Neutrophil (primary cell): Measurements from ENCODE around the gene DCDC2.
"Not testable (repeated sequence)": the region's sequence is repeated elsewhere in the genome, so short reads cannot be mapped to it uniquely, and the experiment has no call there.

Experiments used
- H3K27ac ChIP-seq: fragments of 200-600 bp; sonication (generic); 2 replicates; pipeline ENCODE4 v1.5.1; 2016; ENCODE audit warnings: mild to moderate bottlenecking, moderate library complexity
- H3K27me3 ChIP-seq: fragments of 200-600 bp; sonication (generic); 2 replicates; pipeline ENCODE4 v1.6.0; 2016; ENCODE audit warnings: mild to moderate bottlenecking
- H3K36me3 ChIP-seq: fragments of 200-600 bp; sonication (generic); 2 replicates; pipeline ENCODE4 v1.5.1; 2017
- H3K4me1 ChIP-seq, 2 experiments: fragments of 200-600 bp in 1 of 2; sonication (generic) in 1 of 2; 1 replicate in 1 of 2; 2 replicates in 1 of 2; pipeline versions ENCODE4 v1.5.1 to v1.6.1; 2013 to 2016; ENCODE audit warnings: low read depth in 1 of 2, low read length in 1 of 2, mild to moderate bottlenecking in 1 of 2, moderate library complexity in 1 of 2; ENCODE audit not compliant: control insufficient read depth in 1 of 2, insufficient read depth in 1 of 2
- H3K4me3 ChIP-seq, 2 experiments: fragments of 200-600 bp in 1 of 2; sonication (generic) in 1 of 2; 1 replicate in 1 of 2; 2 replicates in 1 of 2; pipeline ENCODE4 v1.5.1; 2013 to 2016; ENCODE audit warnings: low read depth in 1 of 2, low read length in 1 of 2, mild to moderate bottlenecking in 1 of 2, moderate library complexity in 1 of 2
- H3K9me3 ChIP-seq: fragments of 200-600 bp; sonication (generic); 2 replicates; pipeline ENCODE4 v1.5.1; 2016
- TF ChIP-seq, protein P1 (sequence below): fragments of 200-600 bp; sonication (generic); IDR thresholded peaks from 2 replicates; pipeline ENCODE4 v1.5.1; 2016; ENCODE audit warnings: antibody characterized with exemption

Gene DCDC2

DNA sequence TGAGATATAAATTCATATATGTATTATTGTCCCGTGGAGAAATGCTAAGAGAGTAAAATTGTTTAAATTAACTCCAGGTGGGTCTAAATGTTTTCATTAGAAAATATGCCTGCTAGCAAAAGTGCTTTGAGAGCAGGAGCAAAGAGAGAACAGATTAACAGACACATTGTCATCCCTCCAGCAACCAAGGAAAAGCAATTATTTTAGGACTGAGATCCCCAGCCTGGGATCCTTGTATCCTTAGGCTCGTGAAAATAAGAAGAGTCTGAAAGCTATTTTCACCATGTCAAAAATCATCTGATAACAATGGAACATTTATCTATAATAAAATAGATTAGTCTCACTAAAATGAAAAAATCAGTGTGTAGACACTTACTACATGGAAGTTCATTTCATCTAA is 33.3 kb upstream of the DCDC2 start:
- H3K36me3 ChIP-seq = no peaks in the 10 kb centered on the region
- TF ChIP-seq, protein P1, sequence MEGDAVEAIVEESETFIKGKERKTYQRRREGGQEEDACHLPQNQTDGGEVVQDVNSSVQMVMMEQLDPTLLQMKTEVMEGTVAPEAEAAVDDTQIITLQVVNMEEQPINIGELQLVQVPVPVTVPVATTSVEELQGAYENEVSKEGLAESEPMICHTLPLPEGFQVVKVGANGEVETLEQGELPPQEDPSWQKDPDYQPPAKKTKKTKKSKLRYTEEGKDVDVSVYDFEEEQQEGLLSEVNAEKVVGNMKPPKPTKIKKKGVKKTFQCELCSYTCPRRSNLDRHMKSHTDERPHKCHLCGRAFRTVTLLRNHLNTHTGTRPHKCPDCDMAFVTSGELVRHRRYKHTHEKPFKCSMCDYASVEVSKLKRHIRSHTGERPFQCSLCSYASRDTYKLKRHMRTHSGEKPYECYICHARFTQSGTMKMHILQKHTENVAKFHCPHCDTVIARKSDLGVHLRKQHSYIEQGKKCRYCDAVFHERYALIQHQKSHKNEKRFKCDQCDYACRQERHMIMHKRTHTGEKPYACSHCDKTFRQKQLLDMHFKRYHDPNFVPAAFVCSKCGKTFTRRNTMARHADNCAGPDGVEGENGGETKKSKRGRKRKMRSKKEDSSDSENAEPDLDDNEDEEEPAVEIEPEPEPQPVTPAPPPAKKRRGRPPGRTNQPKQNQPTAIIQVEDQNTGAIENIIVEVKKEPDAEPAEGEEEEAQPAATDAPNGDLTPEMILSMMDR = no peak
- H3K4me3 ChIP-seq = no peak overlapping the region
- no peak overlapping the region for H3K27ac ChIP-seq
- H3K4me1 ChIP-seq = no peaks in the 10 kb centered on the region
- H3K9me3 ChIP-seq = no peaks in the 10 kb centered on the region
- no peaks in the 10 kb centered on the region for H3K27me3 ChIP-seq

DNA sequence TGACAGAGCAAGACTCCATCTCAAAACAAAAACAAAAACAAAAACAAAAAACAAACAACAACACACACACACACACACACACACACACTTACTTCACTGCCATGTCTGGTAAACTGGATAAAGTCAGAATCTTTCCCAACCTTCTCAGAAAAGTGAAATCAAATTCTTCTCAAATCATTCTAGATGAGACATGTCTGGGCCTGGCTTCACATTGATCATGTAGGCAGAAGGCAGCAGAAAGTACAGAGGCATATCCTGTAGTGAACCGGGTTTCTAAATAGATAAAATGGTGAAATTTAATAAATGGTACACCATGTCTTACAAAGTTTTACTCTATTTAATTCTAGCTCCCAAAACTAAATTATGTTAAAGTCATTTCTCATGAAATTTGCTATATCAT is 30.0 kb upstream of the DCDC2 start:
- Histone ChIP-seq H3K36me3 (no peaks in the 10 kb centered on the region), H3K27me3 (no peaks in the 10 kb centered on the region), H3K4me3 (no peak overlapping the region), H3K4me1 (no peaks in the 10 kb centered on the region), H3K27ac (no peak overlapping the region), H3K9me3 (no peaks in the 10 kb centered on the region)
- TF ChIP-seq, protein P1 = no peak

DNA sequence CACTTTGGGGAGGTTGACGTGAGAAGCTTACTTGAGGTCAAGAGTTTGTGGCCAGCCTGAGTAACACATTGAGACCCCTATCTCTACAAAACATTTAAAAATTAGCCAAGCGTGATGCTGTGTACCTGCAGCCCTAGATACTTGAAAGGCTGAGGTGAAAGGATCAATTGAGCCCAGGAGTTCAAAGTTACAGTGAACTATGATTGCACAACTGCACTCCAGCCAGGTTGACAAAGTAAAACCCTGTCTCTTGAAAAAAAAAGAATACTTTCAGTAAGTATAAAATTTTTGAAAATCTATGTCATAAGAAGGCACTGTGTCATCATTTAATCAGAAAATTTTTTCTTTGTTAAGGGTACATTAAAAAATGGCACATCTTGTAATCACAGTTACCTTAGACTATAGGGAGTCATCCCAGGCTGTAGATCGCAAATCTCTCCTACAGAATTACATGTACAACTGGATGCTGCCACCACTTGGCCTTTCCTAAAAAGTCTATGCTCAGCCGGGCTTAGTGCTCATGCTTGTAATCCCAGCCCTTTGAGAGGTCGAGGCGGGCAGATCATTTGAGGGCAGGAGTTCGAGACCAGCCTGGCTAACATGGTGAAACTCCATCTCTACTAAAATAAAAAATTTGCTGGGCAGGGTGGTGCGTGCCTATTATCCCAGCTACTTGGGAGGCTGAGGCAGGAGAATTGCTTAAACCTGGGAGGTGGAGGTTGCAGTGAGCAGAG is 27.8 kb upstream of the DCDC2 start:
- no peaks in the 10 kb centered on the region for H3K27me3 ChIP-seq
- no peak overlapping the region for H3K27ac ChIP-seq
- H3K4me3 ChIP-seq = no peak overlapping the region
- TF ChIP-seq, protein P1 = no peak
- H3K36me3 ChIP-seq = no peaks in the 10 kb centered on the region
- H3K9me3 ChIP-seq = no peaks in the 10 kb centered on the region
- H3K4me1 ChIP-seq = no peaks in the 10 kb centered on the region

DNA sequence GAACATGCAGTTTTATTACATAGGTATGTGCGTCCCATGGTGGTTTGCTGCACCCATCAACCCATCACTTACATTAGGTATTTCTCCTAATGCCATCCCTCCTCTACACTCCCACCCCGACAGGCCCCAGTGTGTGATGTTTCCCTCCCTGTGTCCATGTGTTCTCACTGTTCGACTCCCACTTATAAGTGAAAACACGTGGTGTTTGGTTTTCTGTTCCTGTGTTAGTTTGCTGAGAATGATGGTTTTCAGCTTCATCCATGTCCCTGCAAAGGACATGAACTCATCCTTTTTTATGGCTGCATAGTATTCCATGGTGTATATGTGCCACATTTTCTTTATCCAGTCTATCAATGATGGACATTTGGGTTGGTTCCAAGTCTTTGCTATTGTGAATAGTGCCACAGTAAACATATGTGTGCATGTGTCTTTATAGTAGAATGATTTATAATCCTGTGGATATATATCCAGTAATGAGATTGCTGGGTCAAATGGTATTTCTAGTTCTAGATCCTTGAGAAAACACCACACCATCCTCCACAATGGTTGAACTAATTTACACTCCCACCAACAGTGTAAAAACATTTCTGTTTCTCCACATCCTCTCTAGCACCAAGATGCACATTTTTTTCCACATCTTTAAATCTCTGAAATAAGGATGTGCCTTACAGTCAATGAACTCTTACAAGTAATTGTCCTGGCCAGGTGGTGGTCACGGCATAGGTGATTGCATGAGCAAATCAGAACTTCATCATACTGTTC is 26.7 kb upstream of the DCDC2 start:
- not testable (repeated sequence) for H3K27ac ChIP-seq

DNA sequence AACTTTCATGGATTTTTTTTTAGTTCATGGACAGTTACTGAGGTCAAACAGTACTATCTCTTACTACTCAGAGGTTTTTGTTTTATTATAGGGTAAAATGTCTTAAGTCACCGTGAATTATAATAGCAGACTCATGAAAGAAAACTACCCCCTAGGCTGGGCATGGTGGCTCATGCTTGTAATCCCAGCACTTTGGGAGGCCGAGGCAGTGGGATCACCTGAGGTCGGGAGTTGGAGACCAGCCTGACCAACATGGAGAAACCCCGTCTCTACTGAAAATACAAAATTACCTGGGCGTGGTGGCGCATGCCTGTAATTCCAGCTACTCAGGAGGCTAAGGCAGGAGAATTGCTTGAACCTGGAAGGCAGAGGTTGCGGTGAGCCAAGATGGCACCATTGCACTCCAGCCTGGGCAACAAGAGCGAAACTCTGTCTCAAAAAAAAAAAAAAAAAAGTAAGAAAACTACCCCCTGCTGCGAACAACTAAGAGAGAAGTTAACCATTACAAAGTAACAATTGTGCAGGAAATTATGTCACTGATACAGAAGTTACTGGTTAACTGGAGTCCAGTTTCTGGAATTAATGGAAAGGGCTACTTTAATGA is 25.1 kb upstream of the DCDC2 start:
- not testable (repeated sequence) for H3K4me3 ChIP-seq, H3K27me3 ChIP-seq, H3K9me3 ChIP-seq, H3K4me1 ChIP-seq, H3K27ac ChIP-seq, H3K36me3 ChIP-seq

More for the DNA sequence above, 26.7 kb upstream of the DCDC2 start:
- not testable (repeated sequence) for H3K36me3 ChIP-seq, H3K9me3 ChIP-seq, H3K27me3 ChIP-seq, H3K4me1 ChIP-seq, H3K4me3 ChIP-seq

GRCh38 chr6:24382220-24382540 is 24.3 kb upstream of the DCDC2 start:
- H3K27ac ChIP-seq = no peak overlapping the region
- TF ChIP-seq, protein P1 = no peak
- H3K4me1 ChIP-seq = no peaks in the 10 kb centered on the region
- no peaks in the 10 kb centered on the region for H3K27me3 ChIP-seq
- no peaks in the 10 kb centered on the region for H3K36me3 ChIP-seq
- H3K9me3 ChIP-seq = no peaks in the 10 kb centered on the region
- H3K4me3 ChIP-seq = no peak overlapping the region
